GM10266 (cell line): ENCODE data around the gene ZNF439.
"Not testable (repeated sequence)": the region's sequence is repeated elsewhere in the genome, so short reads cannot be mapped to it uniquely, and the experiment has no call there.

Experiments used
- DNase-seq: peaks from one replicate; pipeline ENCODE4 v3.0.0; 2012; ENCODE audit errors: extremely low spot score
- CTCF ChIP-seq: IDR thresholded peaks from 2 replicates; pipeline ENCODE4 v1.5.1; 2012; ENCODE audit warnings: mild to moderate bottlenecking, low read depth; ENCODE audit not compliant: control insufficient read depth, insufficient read depth; ENCODE audit errors: missing control alignments

Gene ZNF439

GRCh38 chr19:11880598-11880997 is 32.1 kb downstream of the ZNF439 start:
- DNase-seq: no peak
- TF ChIP-seq CTCF: no peak

GRCh38 chr19:11881151-11881800 is 32.8 kb downstream of the ZNF439 start:
- DNase-seq: peak; percentile 42

GRCh38 chr19:11882606-11883005 is 34.1 kb downstream of the ZNF439 start:
- DNase-seq: no peak
- TF ChIP-seq CTCF: no peak

More at GRCh38 chr19:11881151-11881800, 32.8 kb downstream of the ZNF439 start:
- TF ChIP-seq CTCF: peak; percentile 47

- DNase-seq: no peak
- no peak for TF ChIP-seq CTCF
These were observed 38.7 kb downstream of the ZNF439 start for GRCh38 chr19:11887234-11887610.

- peak; percentile 29 for TF ChIP-seq CTCF
- DNase-seq: peak; percentile 35
These were observed 39.3 kb downstream of the ZNF439 start, which contains the start of gene ZNF69 for GRCh38 chr19:11887611-11888531. TSS of gene ZNF69 (plus strand) at chr19:11887782. CDS start at chr19:11887924, 142 bp downstream.

GRCh38 chr19:11889901-11890300 is 41.4 kb downstream of the ZNF439 start:
- not testable (repeated sequence) for DNase-seq

- DNase-seq: no peak
- TF ChIP-seq CTCF: no peak
These were observed 42.1 kb downstream of the ZNF439 start for GRCh38 chr19:11890634-11891033.
